ENCODE measurements around the gene NPR2. TPM values are rescaled to one million over a fixed set of nuclear protein-coding genes. Genes with fewer than 3 reads are reported as not detected.

Gene NPR2
- total RNA-seq, 4 donors from 2014 or later = 5.1 to 9.3 (median 8.1) TPM

GRCh38 chr9:35856206-35856605, 64.8 kb downstream of the NPR2 start:
- no peak for DNase-seq
- Histone ChIP-seq H3K4me1 (no peaks in the 10 kb centered on the region), H3K27me3 (no peaks in the 10 kb centered on the region), H3K4me3 (replicated peaks in 1 of 3) (no peak overlapping the region), H3K9me3 (no peaks in the 10 kb centered on the region), H3K27ac (no peak overlapping the region), H3K36me3 (no peaks in the 10 kb centered on the region)
- intact Hi-C loops (cut with DNase I) = no loop called here
- 86% methylated on average over 3 of the region's 3 CpGs for WGBS, 2 donors
- TF ChIP-seq CTCF (IDR thresholded peaks at IDR 0.05) (no peak), POLR2A (IDR thresholded peaks at IDR 0.05) (no peak)

- intact Hi-C loops (cut with DNase I) = no loop called here
- DNase-seq = no peak
- H3K36me3 ChIP-seq = no peaks in the 10 kb centered on the region
- H3K9me3 ChIP-seq = no peaks in the 10 kb centered on the region
- H3K27ac ChIP-seq = no peak overlapping the region
- H3K4me3 ChIP-seq (replicated peaks in 1 of 3) = no peak overlapping the region
- TF ChIP-seq POLR2A (IDR thresholded peaks at IDR 0.05) (no peak), CTCF (IDR thresholded peaks at IDR 0.05) (no peak)
- no peaks in the 10 kb centered on the region for H3K4me1 ChIP-seq
- WGBS, 2 donors = 82 to 93% methylated on average over 5 of the region's 5 CpGs
- H3K27me3 ChIP-seq = no peaks in the 10 kb centered on the region
These were observed 65.5 kb downstream of the NPR2 start for GRCh38 chr9:35856882-35857281.

- WGBS, 2 donors = 68 to 75% methylated on average over 5 of the region's 5 CpGs
- Histone ChIP-seq H3K27ac (no peak overlapping the region), H3K9me3 (no peaks in the 10 kb centered on the region), H3K4me1 (no peaks in the 10 kb centered on the region), H3K36me3 (no peaks in the 10 kb centered on the region), H3K4me3 (replicated peaks in 1 of 3) (no peak overlapping the region), H3K27me3 (no peaks in the 10 kb centered on the region)
- no peak for DNase-seq
- intact Hi-C loops (cut with DNase I) = no loop called here
- TF ChIP-seq CTCF (IDR thresholded peaks at IDR 0.05) (no peak), POLR2A (IDR thresholded peaks at IDR 0.05) (no peak)
These were observed 67.1 kb downstream of the NPR2 start for GRCh38 chr9:35858458-35858857.

Small RNA genes lying within 50 kb of the gene (small RNA-seq; reads per million reads assigned to genes)
- gene HINT2 = 0.56 reads per million

Other genes starting within 250 kb of the NPR2 start
- gene TESK1, start 186.3 kb upstream of the NPR2 start, total RNA-seq = 10 to 100 TPM; 23.2 to 44.3 (median 37.6) TPM
- 1 to 10 TPM; 1.8 to 5.8 (median 3.1) TPM for gene CD72, start 173.2 kb upstream of the NPR2 start, total RNA-seq
- 1 to 10 TPM in 2 of 4 donors, under 1 TPM in 2; 0.63 to 3.8 (median 0.95) TPM for gene SIT1, start 140.7 kb upstream of the NPR2 start, total RNA-seq
- over 10,000 TPM in 1 of 4 donors, 1,000 to 10,000 TPM in 3; 3,539 to 11,174 (median 6,303) TPM for gene RMRP, start 133.6 kb upstream of the NPR2 start, total RNA-seq
- 10 to 100 TPM; 21.0 to 40.9 (median 27.9) TPM for gene CCDC107, start 133.3 kb upstream of the NPR2 start, total RNA-seq
- gene ARHGEF39, start 126.4 kb upstream of the NPR2 start, total RNA-seq = under 1 TPM in 3 of 4 donors, not detected in 1; 0.27 to 0.45 (median 0.42) TPM
- not detected for gene CA9, start 117.7 kb upstream of the NPR2 start, total RNA-seq
- 10 to 100 TPM; 45.4 to 79.6 (median 72.2) TPM for gene TPM2, start 101.7 kb upstream of the NPR2 start, total RNA-seq
- 100 to 1,000 TPM; 142 to 245 (median 184) TPM for gene TLN1, start 59.4 kb upstream of the NPR2 start, total RNA-seq
- 10 to 100 TPM; 44.9 to 73.0 (median 51.3) TPM for gene CREB3, start 58.9 kb upstream of the NPR2 start, total RNA-seq
- gene GBA2, start 42.4 kb upstream of the NPR2 start, total RNA-seq = 100 to 1,000 TPM in 2 of 4 donors, 10 to 100 TPM in 2; 71.4 to 111 (median 101) TPM
- gene RGP1, start 42.3 kb upstream of the NPR2 start, total RNA-seq = 10 to 100 TPM; 25.4 to 34.0 (median 30.2) TPM
- under 1 TPM in 1 of 4 donors, not detected in 3; 0.67 TPM for gene MSMP, start 37.3 kb upstream of the NPR2 start, total RNA-seq
- gene SPAG8, start 20.7 kb downstream of the NPR2 start, total RNA-seq = 1 to 10 TPM; 4.7 to 7.1 (median 5.7) TPM
- gene HINT2, start 23.5 kb downstream of the NPR2 start, total RNA-seq = 10 to 100 TPM; 11.4 to 58.2 (median 50.6) TPM
- gene FAM221B, start 37.1 kb downstream of the NPR2 start, total RNA-seq = not detected
- gene TMEM8B, start 37.6 kb downstream of the NPR2 start, total RNA-seq = 10 to 100 TPM in 3 of 4 donors, 1 to 10 TPM in 1; 8.5 to 17.4 (median 15.8) TPM
- gene OR13J1, start 78.8 kb downstream of the NPR2 start, total RNA-seq = not detected
- gene HRCT1, start 114.6 kb downstream of the NPR2 start, total RNA-seq = 10 to 100 TPM in 1 of 4 donors, 1 to 10 TPM in 2, under 1 TPM in 1; 0.81 to 11.8 (median 3.3) TPM
- gene SPAAR, start 117.9 kb downstream of the NPR2 start, total RNA-seq = 1 to 10 TPM; 2.1 to 8.1 (median 3.6) TPM
- gene OR2S2, start 166.6 kb downstream of the NPR2 start, total RNA-seq = not detected
- gene RECK, start 245.3 kb downstream of the NPR2 start, total RNA-seq = 10 to 100 TPM in 3 of 4 donors, 1 to 10 TPM in 1; 7.1 to 20.0 (median 18.6) TPM